ENCODE measurements around the gene JAG2.

JAG2 gene

GRCh38 chr14:105151838-105152793 is 16.5 kb downstream of the JAG2 start:
- TF ChIP-seq CTCF (IDR thresholded peaks at IDR 0.05; ENCODE audit: low read depth, low read length, missing control alignments), result no peak
- H3K4me3 ChIP-seq (replicated peaks; ENCODE audit: low read depth, low read length), result no peak overlapping the region
- DNase-seq (ENCODE audit: extremely low read depth, low read depth), result no peak

- no peak overlapping the region for H3K4me3 ChIP-seq (replicated peaks; ENCODE audit: low read depth, low read length)
- DNase-seq (ENCODE audit: extremely low read depth, low read depth), result no peak
- no peak for TF ChIP-seq CTCF (IDR thresholded peaks at IDR 0.05; ENCODE audit: low read depth, low read length, missing control alignments)
Measured at GRCh38 chr14:105151084-105151837, 17.3 kb downstream of the JAG2 start.

GRCh38 chr14:105150368-105151083 is 18.1 kb downstream of the JAG2 start:
- TF ChIP-seq CTCF (IDR thresholded peaks at IDR 0.05; ENCODE audit: low read depth, low read length, missing control alignments), result no peak
- no peak overlapping the region for H3K4me3 ChIP-seq (replicated peaks; ENCODE audit: low read depth, low read length)
- DNase-seq (ENCODE audit: extremely low read depth, low read depth), result no peak

GRCh38 chr14:105150026-105150367 is 18.6 kb downstream of the JAG2 start:
- DNase-seq (ENCODE audit: extremely low read depth, low read depth), result no peak
- no peak for TF ChIP-seq CTCF (IDR thresholded peaks at IDR 0.05; ENCODE audit: low read depth, low read length, missing control alignments)
- no peak overlapping the region for H3K4me3 ChIP-seq (replicated peaks; ENCODE audit: low read depth, low read length)

- no peak for DNase-seq (ENCODE audit: extremely low read depth, low read depth)
- no peak for TF ChIP-seq CTCF (IDR thresholded peaks at IDR 0.05; ENCODE audit: low read depth, low read length, missing control alignments)
- H3K4me3 ChIP-seq (replicated peaks; ENCODE audit: low read depth, low read length), result no peak overlapping the region
Measured at GRCh38 chr14:105149146-105149781, 19.3 kb downstream of the JAG2 start.

- DNase-seq (ENCODE audit: extremely low read depth, low read depth), result no peak
- TF ChIP-seq CTCF (IDR thresholded peaks at IDR 0.05; ENCODE audit: low read depth, low read length, missing control alignments), result no peak
- H3K4me3 ChIP-seq (replicated peaks; ENCODE audit: low read depth, low read length), result no peak overlapping the region
Measured at GRCh38 chr14:105148604-105149145, 19.9 kb downstream of the JAG2 start.

Data from HFF-Myc (cell line).